Measurements from ENCODE around the gene ACOT4.
"Not testable (repeated sequence)": the region's sequence is repeated elsewhere in the genome, so short reads cannot be mapped to it uniquely, and the experiment has no call there.

ACOT4 gene

GRCh38 chr14:73574251-73574650, 17.4 kb upstream of the ACOT4 start:
- not testable (repeated sequence) for FAIRE-seq; DNase-seq (ENCODE audit: insufficient read length, low spot score)

- no peak for FAIRE-seq
- DNase-seq (ENCODE audit: insufficient read length, low spot score): no peak
Measured at GRCh38 chr14:73576391-73576790, 15.3 kb upstream of the ACOT4 start.

GRCh38 chr14:73577214-73577613, 14.5 kb upstream of the ACOT4 start:
- FAIRE-seq; DNase-seq (ENCODE audit: insufficient read length, low spot score): not testable (repeated sequence)

GRCh38 chr14:73582102-73582979, 9.3 kb upstream of the ACOT4 start:
- FAIRE-seq: peak; percentile 83
- not testable (repeated sequence) for DNase-seq (ENCODE audit: insufficient read length, low spot score)

GRCh38 chr14:73588695-73589094, 3.0 kb upstream of the ACOT4 start:
- FAIRE-seq: no peak

GRCh38 chr14:73589116-73589515, 2.6 kb upstream of the ACOT4 start:
- FAIRE-seq: no peak
- no peak for DNase-seq (ENCODE audit: insufficient read length, low spot score)

More at GRCh38 chr14:73588695-73589094, 3.0 kb upstream of the ACOT4 start:
- no peak for DNase-seq (ENCODE audit: insufficient read length, low spot score)

- not testable (repeated sequence) for DNase-seq (ENCODE audit: insufficient read length, low spot score); FAIRE-seq
Measured at GRCh38 chr14:73590673-73591004, 1.0 kb upstream of the ACOT4 start.

- DNase-seq (ENCODE audit: insufficient read length, low spot score) (no peak), FAIRE-seq (no peak)
Measured at GRCh38 chr14:73594491-73594890, 2.8 kb downstream of the ACOT4 start.

GRCh38 chr14:73599499-73599898, 7.8 kb downstream of the ACOT4 start:
- FAIRE-seq (no peak), DNase-seq (ENCODE audit: insufficient read length, low spot score) (no peak)

- no peak for FAIRE-seq
Measured at GRCh38 chr14:73602994-73603393, 11.3 kb downstream of the ACOT4 start.

GRCh38 chr14:73606271-73606670, 14.6 kb downstream of the ACOT4 start:
- FAIRE-seq (no peak), DNase-seq (ENCODE audit: insufficient read length, low spot score) (no peak)

More at GRCh38 chr14:73602994-73603393, 11.3 kb downstream of the ACOT4 start:
- DNase-seq (ENCODE audit: insufficient read length, low spot score): no peak

- no peak for DNase-seq (ENCODE audit: insufficient read length, low spot score)
- no peak for FAIRE-seq
Measured at GRCh38 chr14:73607241-73607640, 15.6 kb downstream of the ACOT4 start.

- no peak for DNase-seq (ENCODE audit: insufficient read length, low spot score)
- FAIRE-seq: no peak
Measured at GRCh38 chr14:73610687-73611086, 19.0 kb downstream of the ACOT4 start.

GRCh38 chr14:73612339-73613045, 20.8 kb downstream of the ACOT4 start, which contains the start of gene ACOT6:
Gene ACOT6, plus strand, starts transcription at chr14:73612517. Its CDS starts 55 bp downstream, at chr14:73612572.
- DNase-seq (ENCODE audit: insufficient read length, low spot score) (peak; percentile 70), FAIRE-seq (peak; percentile 84)

GRCh38 chr14:73613046-73613383, 21.3 kb downstream of the ACOT4 start:
- DNase-seq (ENCODE audit: insufficient read length, low spot score) (no peak), FAIRE-seq (peak; percentile 70)

- FAIRE-seq (no peak), DNase-seq (ENCODE audit: insufficient read length, low spot score) (no peak)
Measured at GRCh38 chr14:73613419-73613963, 21.8 kb downstream of the ACOT4 start.

- no peak for DNase-seq (ENCODE audit: insufficient read length, low spot score)
- no peak for FAIRE-seq
Measured at GRCh38 chr14:73616831-73617230, 25.2 kb downstream of the ACOT4 start.

GRCh38 chr14:73619524-73619923, 27.9 kb downstream of the ACOT4 start:
- no peak for FAIRE-seq

GRCh38 chr14:73620268-73620667, 28.6 kb downstream of the ACOT4 start:
- DNase-seq (ENCODE audit: insufficient read length, low spot score) (no peak), FAIRE-seq (no peak)

More at GRCh38 chr14:73619524-73619923, 27.9 kb downstream of the ACOT4 start:
- no peak for DNase-seq (ENCODE audit: insufficient read length, low spot score)

- DNase-seq (ENCODE audit: insufficient read length, low spot score) (no peak), FAIRE-seq (no peak)
Measured at GRCh38 chr14:73623504-73624054, 31.9 kb downstream of the ACOT4 start.

GRCh38 chr14:73625706-73626105, 34.0 kb downstream of the ACOT4 start:
- DNase-seq (ENCODE audit: insufficient read length, low spot score): no peak
- no peak for FAIRE-seq

All from GM19239 (cell line).